Panc1 (cell line): Measurements from ENCODE around the gene ROBO2.

Experiments used
- CTCF ChIP-seq: fragments of 450-650 bp; IDR thresholded peaks from 2 replicates; pipeline ENCODE4 v1.5.1; 2017; ENCODE audit warnings: mild to moderate bottlenecking
- TCF7L2 ChIP-seq: IDR thresholded peaks from 2 replicates; pipeline ENCODE4 v1.6.1; 2011; ENCODE audit warnings: mild to moderate bottlenecking, low read depth, low read length, inconsistent platforms

GRCh38 chr3:77078279-77078678 lies 38.4 kb downstream of the ROBO2 start:
- TF ChIP-seq CTCF (no peak), TCF7L2 (no peak)
